Measurements from ENCODE around the gene MYO1E. TPM values are rescaled to one million over a fixed set of nuclear protein-coding genes. Genes with fewer than 3 reads are reported as not detected.

MYO1E gene
- total and polyA plus RNA-seq, 10 donors, result 21.3 to 115 (median 65.6) TPM

DNA sequence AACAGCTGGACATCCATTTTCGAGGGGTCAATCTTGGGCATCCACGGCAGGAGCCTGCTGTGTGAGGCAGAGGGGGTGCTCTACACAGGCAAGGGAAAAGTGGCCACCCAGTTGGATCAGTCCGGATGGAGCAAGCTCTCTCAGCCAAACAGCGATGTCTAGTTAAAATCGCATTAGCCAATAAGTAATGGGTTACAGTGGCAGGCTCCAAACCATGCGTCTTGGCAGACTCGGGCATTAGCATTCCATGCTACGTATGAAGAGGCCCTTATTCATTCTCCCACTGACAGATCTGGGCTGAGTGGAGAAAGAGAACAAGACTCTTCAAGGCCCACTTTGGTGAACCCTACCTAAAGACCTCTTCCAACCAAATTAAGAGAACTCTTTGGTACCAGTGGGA lies 218.4 kb downstream of the MYO1E start:
- intact Hi-C loops (cut with DNase I; ENCODE audit: low total_unique reads), result no loop called here
- peaks cover 0 to 98% (median 50%) of the 10 kb centered on the region in 6 donors for H3K36me3 ChIP-seq

DNA sequence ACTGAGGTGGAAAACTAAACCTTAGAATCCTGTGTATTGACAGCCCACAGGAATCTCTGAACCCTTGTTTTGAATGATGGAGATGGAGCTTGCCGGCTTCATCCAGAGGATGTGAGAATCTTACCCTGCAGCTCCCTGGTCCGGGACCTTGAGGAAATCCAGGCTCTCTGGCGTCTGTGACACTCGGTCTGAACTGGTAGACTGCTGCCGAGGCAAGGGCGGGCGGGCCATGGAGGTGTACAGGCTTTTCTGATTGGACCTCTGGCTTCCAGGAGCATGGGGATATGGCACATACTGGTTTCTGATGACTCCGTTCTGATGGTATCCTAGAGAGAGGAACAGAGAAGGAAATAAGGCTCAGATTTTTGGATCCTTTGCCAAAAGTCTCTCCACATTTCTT lies 219.2 kb downstream of the MYO1E start:
- TF ChIP-seq, protein P1, sequence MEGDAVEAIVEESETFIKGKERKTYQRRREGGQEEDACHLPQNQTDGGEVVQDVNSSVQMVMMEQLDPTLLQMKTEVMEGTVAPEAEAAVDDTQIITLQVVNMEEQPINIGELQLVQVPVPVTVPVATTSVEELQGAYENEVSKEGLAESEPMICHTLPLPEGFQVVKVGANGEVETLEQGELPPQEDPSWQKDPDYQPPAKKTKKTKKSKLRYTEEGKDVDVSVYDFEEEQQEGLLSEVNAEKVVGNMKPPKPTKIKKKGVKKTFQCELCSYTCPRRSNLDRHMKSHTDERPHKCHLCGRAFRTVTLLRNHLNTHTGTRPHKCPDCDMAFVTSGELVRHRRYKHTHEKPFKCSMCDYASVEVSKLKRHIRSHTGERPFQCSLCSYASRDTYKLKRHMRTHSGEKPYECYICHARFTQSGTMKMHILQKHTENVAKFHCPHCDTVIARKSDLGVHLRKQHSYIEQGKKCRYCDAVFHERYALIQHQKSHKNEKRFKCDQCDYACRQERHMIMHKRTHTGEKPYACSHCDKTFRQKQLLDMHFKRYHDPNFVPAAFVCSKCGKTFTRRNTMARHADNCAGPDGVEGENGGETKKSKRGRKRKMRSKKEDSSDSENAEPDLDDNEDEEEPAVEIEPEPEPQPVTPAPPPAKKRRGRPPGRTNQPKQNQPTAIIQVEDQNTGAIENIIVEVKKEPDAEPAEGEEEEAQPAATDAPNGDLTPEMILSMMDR (IDR thresholded peaks at IDR 0.05 in 8 of 11, conservative IDR thresholded peaks at IDR 0.05 in 3 of 11), result no peak
- TF ChIP-seq POLR2A (IDR thresholded peaks at IDR 0.05), result no peak
- TF ChIP-seq POLR2AphosphoS5 (IDR thresholded peaks at IDR 0.05), result no peak
- no peaks in the 10 kb centered on the region for H3K9me3 ChIP-seq
- intact Hi-C loops (cut with DNase I; ENCODE audit: low total_unique reads), result no loop called here
- WGBS, 5 donors, result 94 to 99% (median 97%) methylated on average over 8 of the region's 8 CpGs
- no peak overlapping the region for H3K4me3 ChIP-seq
- DNase-seq, result no peak
- H3K27me3 ChIP-seq (replicated peaks in 1 of 7), result no peaks in the 10 kb centered on the region
- H3K4me1 ChIP-seq, result no peaks in the 10 kb centered on the region
- peaks cover 0 to 96% (median 45%) of the 10 kb centered on the region in 6 donors for H3K36me3 ChIP-seq
- no peak overlapping the region for H3K27ac ChIP-seq

More for the DNA sequence above, 218.4 kb downstream of the MYO1E start:
- Histone ChIP-seq H3K9me3 (no peaks in the 10 kb centered on the region), H3K4me1 (no peaks in the 10 kb centered on the region), H3K27me3 (replicated peaks in 1 of 7) (no peaks in the 10 kb centered on the region), H3K27ac (no peak overlapping the region), H3K4me3 (no peak overlapping the region)
- no peak for TF ChIP-seq POLR2A (IDR thresholded peaks at IDR 0.05)
- TF ChIP-seq, protein P1 (IDR thresholded peaks at IDR 0.05 in 8 of 11, conservative IDR thresholded peaks at IDR 0.05 in 3 of 11), result no peak
- no peak for TF ChIP-seq POLR2AphosphoS5 (IDR thresholded peaks at IDR 0.05)
- no peak for DNase-seq
- 89 to 98% (median 96%) methylated on average over 8 of the region's 8 CpGs for WGBS, 5 donors

DNA sequence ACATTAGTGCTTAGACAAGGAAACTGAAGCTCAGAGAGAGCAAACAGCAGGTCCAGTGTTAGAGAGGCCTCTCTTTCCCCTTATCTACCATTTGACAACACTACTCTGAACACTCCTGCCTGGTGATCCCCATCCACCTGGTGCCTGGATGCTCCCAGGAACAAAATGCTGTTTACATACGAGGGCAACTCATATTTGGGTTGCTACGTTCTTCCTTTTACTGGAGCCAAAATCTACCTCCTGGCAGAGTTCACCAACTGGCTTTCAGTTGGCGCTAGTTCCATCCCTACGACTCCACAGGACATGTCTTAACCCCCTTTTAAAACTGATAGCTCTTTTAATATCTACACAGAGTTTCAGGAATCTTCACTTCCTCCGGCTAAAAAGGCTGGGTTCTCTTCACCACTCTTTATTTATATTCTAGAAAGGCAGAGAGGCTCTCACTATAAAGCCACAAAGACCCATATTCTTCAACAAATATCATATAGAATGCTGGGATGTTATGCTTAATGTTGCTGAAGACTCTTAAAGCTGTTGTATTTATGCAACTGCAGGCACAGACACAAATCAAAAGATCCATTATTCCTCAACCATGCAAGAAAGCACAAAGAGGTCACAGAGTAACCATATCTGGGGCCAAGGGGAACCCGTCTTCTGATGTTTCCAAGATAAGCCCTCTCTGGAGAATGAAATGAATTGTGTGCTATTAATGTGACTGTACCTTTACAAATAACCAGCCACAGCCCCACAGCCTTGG lies 219.8 kb downstream of the MYO1E start:
- H3K36me3 ChIP-seq, result peaks cover 0 to 96% (median 39%) of the 10 kb centered on the region in 6 donors
- WGBS, 5 donors, result 94 to 95% (median 95%) methylated on average over 6 of the region's 6 CpGs

DNA sequence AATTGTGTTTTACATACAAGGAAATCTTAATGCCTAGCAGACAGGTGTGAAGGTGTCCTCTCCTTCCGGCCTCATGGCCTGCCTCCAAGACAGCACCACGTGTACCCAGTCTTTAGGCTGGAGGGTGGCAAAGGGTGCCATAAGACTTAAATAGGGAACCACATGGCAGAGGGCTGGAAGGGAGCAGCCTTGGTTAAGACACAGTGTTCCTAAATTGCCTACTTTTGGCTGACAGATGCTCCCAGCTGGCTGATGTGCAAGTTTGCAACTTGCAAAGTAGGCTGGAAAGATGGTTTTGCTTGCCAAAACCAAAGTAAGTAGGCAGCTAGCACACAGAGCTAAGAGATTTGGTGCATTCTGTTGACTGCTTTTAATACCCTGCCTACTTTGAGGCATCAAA lies 222.5 kb downstream of the MYO1E start:
- no peak overlapping the region for H3K27ac ChIP-seq
- no peaks in the 10 kb centered on the region for H3K27me3 ChIP-seq (replicated peaks in 1 of 7)
- H3K9me3 ChIP-seq, result no peaks in the 10 kb centered on the region
- 77 to 87% (median 84%) methylated on average over 2 of the region's 2 CpGs for WGBS, 5 donors
- peaks cover 0 to 98% (median 30%) of the 10 kb centered on the region in 6 donors for H3K36me3 ChIP-seq
- intact Hi-C loops (cut with DNase I; ENCODE audit: low total_unique reads), result no loop called here
- TF ChIP-seq POLR2AphosphoS5 (IDR thresholded peaks at IDR 0.05) (no peak), POLR2A (IDR thresholded peaks at IDR 0.05) (no peak)
- TF ChIP-seq, protein P1 (IDR thresholded peaks at IDR 0.05 in 8 of 11, conservative IDR thresholded peaks at IDR 0.05 in 3 of 11), result no peak
- H3K4me3 ChIP-seq, result no peak overlapping the region
- no peak for DNase-seq
- H3K4me1 ChIP-seq, result no peaks in the 10 kb centered on the region

More for the DNA sequence above, 219.8 kb downstream of the MYO1E start:
- TF ChIP-seq POLR2A (IDR thresholded peaks at IDR 0.05) (no peak), POLR2AphosphoS5 (IDR thresholded peaks at IDR 0.05) (no peak)
- TF ChIP-seq, protein P1 (IDR thresholded peaks at IDR 0.05 in 8 of 11, conservative IDR thresholded peaks at IDR 0.05 in 3 of 11), result no peak
- Histone ChIP-seq H3K4me1 (no peaks in the 10 kb centered on the region), H3K27me3 (replicated peaks in 1 of 7) (no peaks in the 10 kb centered on the region), H3K9me3 (no peaks in the 10 kb centered on the region), H3K27ac (no peak overlapping the region), H3K4me3 (no peak overlapping the region)
- intact Hi-C loops (cut with DNase I; ENCODE audit: low total_unique reads), result no loop called here
- DNase-seq, result no peak

All from spleen (tissue), 11 donors.